ENCODE results near the gene OTOG. TPM values are rescaled to one million over a fixed set of nuclear protein-coding genes. Genes with fewer than 3 reads are reported as not detected.

The OTOG gene
- total RNA-seq, 6 experiments from 2014 or later: not detected

GRCh38 chr11:17519061-17519885 lies 27.8 kb upstream of the OTOG start:
- no peak for ATAC-seq
- Histone ChIP-seq H3K36me3 (no peaks in the 10 kb centered on the region), H3K4me3 (no peak overlapping the region), H3K27ac (no peak overlapping the region), H3K9me3 (no peaks in the 10 kb centered on the region), H3K4me1 (no peaks in the 10 kb centered on the region), H3K27me3 (no peaks in the 10 kb centered on the region)
- intact Hi-C loops (cut with DNase I): no loop called here
- no peak for TF ChIP-seq CTCF (IDR thresholded peaks at IDR 0.05)
- no peak for DNase-seq
- WGBS (ENCODE audit: insufficient coverage, low coverage, low lambda C conversion rate, missing lambda C conversion rate): 73% methylated on average over 6 of the region's 7 CpGs

DNA sequence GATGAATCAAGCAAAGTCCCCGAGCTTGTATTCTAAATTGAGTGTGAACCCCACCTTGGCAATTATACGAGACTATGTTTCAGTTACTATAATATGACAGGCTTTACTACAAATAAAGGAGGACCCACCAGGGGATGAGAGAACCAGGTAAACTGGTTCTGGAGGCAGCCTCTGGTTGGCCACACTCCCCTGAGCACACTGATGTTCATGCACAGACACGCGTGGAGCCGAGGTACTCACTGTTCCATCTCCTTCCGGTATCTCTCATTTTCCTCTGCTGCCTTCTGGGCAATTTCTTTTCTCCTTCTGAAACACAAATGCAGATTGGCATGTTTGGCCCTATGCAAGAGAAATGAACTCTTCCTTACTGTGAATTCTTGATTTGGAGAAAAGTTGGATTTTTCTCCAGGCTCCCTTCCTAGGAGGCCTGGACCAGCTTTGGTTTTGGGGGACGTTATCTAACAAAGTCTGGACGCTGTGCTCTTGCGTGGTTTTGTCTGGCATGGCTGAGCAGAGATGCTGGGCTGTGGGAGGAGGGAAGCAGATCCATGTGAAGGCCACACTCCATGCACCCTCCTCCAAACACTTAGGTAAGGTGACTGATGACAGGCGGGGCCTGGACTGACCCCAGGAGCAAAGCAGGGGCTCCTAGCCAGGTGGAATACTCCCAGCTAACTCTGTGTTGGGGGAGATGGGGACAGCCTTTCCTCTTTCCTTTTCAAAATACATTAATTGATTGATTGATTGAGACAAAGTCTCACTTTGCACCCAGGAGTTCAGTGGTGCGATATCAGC lies 25.8 kb upstream of the OTOG start:
- ATAC-seq (no peak), DNase-seq (no peak)
- H3K27ac ChIP-seq: no peak overlapping the region
- no peak overlapping the region for H3K4me3 ChIP-seq
- intact Hi-C loops (cut with DNase I): no loop called here
- no peak for TF ChIP-seq POLR2A (IDR thresholded peaks at IDR 0.05)
- TF ChIP-seq CTCF (IDR thresholded peaks at IDR 0.05): no peak
- H3K27me3 ChIP-seq: no peaks in the 10 kb centered on the region
- no peaks in the 10 kb centered on the region for H3K36me3 ChIP-seq
- no peaks in the 10 kb centered on the region for H3K9me3 ChIP-seq
- H3K4me1 ChIP-seq: no peaks in the 10 kb centered on the region
- WGBS (ENCODE audit: insufficient coverage, low coverage, low lambda C conversion rate, missing lambda C conversion rate): 78% methylated on average over 7 of the region's 11 CpGs

GRCh38 chr11:17522655-17523054 lies 24.4 kb upstream of the OTOG start:
- WGBS (ENCODE audit: insufficient coverage, low coverage, low lambda C conversion rate, missing lambda C conversion rate): 73% methylated on average over 4 of the region's 17 CpGs
- DNase-seq (no peak), ATAC-seq (no peak)
- intact Hi-C loops (cut with DNase I): no loop called here
- H3K36me3 ChIP-seq: no peaks in the 10 kb centered on the region
- H3K9me3 ChIP-seq: no peaks in the 10 kb centered on the region
- H3K4me3 ChIP-seq: no peak overlapping the region
- TF ChIP-seq POLR2A (IDR thresholded peaks at IDR 0.05) (no peak), CTCF (IDR thresholded peaks at IDR 0.05) (no peak)
- H3K4me1 ChIP-seq: no peaks in the 10 kb centered on the region
- H3K27ac ChIP-seq: no peak overlapping the region
- H3K27me3 ChIP-seq: no peaks in the 10 kb centered on the region

- no peaks in the 10 kb centered on the region for H3K36me3 ChIP-seq
- DNase-seq: no peak
Measured at GRCh38 chr11:17524221-17524620, 22.8 kb upstream of the OTOG start.

More at GRCh38 chr11:17524221-17524620, 22.8 kb upstream of the OTOG start:
- Histone ChIP-seq H3K27me3 (no peaks in the 10 kb centered on the region), H3K9me3 (no peaks in the 10 kb centered on the region), H3K4me1 (no peaks in the 10 kb centered on the region), H3K27ac (no peak overlapping the region), H3K4me3 (no peak overlapping the region)
- 93% methylated on average over 3 of the region's 9 CpGs for WGBS (ENCODE audit: insufficient coverage, low coverage, low lambda C conversion rate, missing lambda C conversion rate)
- intact Hi-C loops (cut with DNase I): no loop called here
- TF ChIP-seq CTCF (IDR thresholded peaks at IDR 0.05): no peak
- TF ChIP-seq POLR2A (IDR thresholded peaks at IDR 0.05): no peak
- ATAC-seq: no peak
